ENCODE data around the gene MEA1.
"Not testable (repeated sequence)": the region's sequence is repeated elsewhere in the genome, so short reads cannot be mapped to it uniquely, and the experiment has no call there.

MEA1 gene

GRCh38 chr6:43054206-43054943 is 40.6 kb upstream of the MEA1 start:
- DNase-seq (ENCODE audit: insufficient read length, low spot score) = no peak
- no peak for TF ChIP-seq PAX5 (IDR thresholded peaks at IDR 0.05; ENCODE audit: insufficient read depth, low read length, severe bottlenecking)
- TF ChIP-seq POU2F2 (IDR thresholded peaks at IDR 0.05; ENCODE audit: low read depth, low read length) = no peak
- TF ChIP-seq POLR2A (IDR thresholded peaks at IDR 0.05; ENCODE audit: low read depth, low read length) = no peak
- no peak for TF ChIP-seq SPI1 (IDR thresholded peaks at IDR 0.05; ENCODE audit: low read depth, low read length)
- FAIRE-seq = no peak

- FAIRE-seq = peak; percentile 90
- peak; percentile 69; the same call in 1 of the 2 replicates for TF ChIP-seq TAF1 (IDR thresholded peaks at IDR 0.05; ENCODE audit: low read depth, low read length)
- TF ChIP-seq POLR2AphosphoS5 (IDR thresholded peaks at IDR 0.05; ENCODE audit: low read depth, low read length) = peak; percentile 91
- peak; percentile 63 for TF ChIP-seq PAX5 (IDR thresholded peaks at IDR 0.05; ENCODE audit: insufficient read depth, low read length, severe bottlenecking)
- peak; percentile 85 for TF ChIP-seq POU2F2 (IDR thresholded peaks at IDR 0.05; ENCODE audit: low read depth, low read length)
- TF ChIP-seq POLR2A (IDR thresholded peaks at IDR 0.05; ENCODE audit: low read depth, low read length) = peak; percentile 90
- peak; percentile 69 for TF ChIP-seq SPI1 (IDR thresholded peaks at IDR 0.05; ENCODE audit: low read depth, low read length)
- DNase-seq (ENCODE audit: insufficient read length, low spot score) = peak; percentile 99
Observed at GRCh38 chr6:43053545-43054205, 39.9 kb upstream of the MEA1 start, which contains the start of gene CUL7. CUL7 (minus strand) TSS chr6:43053851; CDS start chr6:43052788, 1,063 bp downstream.

- TF ChIP-seq TAF1 (IDR thresholded peaks at IDR 0.05; ENCODE audit: low read depth, low read length) = no peak
- TF ChIP-seq PAX5 (IDR thresholded peaks at IDR 0.05; ENCODE audit: insufficient read depth, low read length, severe bottlenecking) = no peak
- TF ChIP-seq POLR2AphosphoS5 (IDR thresholded peaks at IDR 0.05; ENCODE audit: low read depth, low read length) = no peak
- TF ChIP-seq POU2F2 (IDR thresholded peaks at IDR 0.05; ENCODE audit: low read depth, low read length) = no peak
- no peak for TF ChIP-seq POLR2A (IDR thresholded peaks at IDR 0.05; ENCODE audit: low read depth, low read length)
- TF ChIP-seq SPI1 (IDR thresholded peaks at IDR 0.05; ENCODE audit: low read depth, low read length) = no peak
- no peak for FAIRE-seq
- peak; percentile 51 for DNase-seq (ENCODE audit: insufficient read length, low spot score)
Observed at GRCh38 chr6:43052842-43053544, 39.2 kb upstream of the MEA1 start.

- no peak for FAIRE-seq
- TF ChIP-seq TAF1 (IDR thresholded peaks at IDR 0.05; ENCODE audit: low read depth, low read length) = no peak
- no peak for TF ChIP-seq POLR2AphosphoS5 (IDR thresholded peaks at IDR 0.05; ENCODE audit: low read depth, low read length)
- TF ChIP-seq SPI1 (IDR thresholded peaks at IDR 0.05; ENCODE audit: low read depth, low read length) = no peak
- no peak for TF ChIP-seq POU2F2 (IDR thresholded peaks at IDR 0.05; ENCODE audit: low read depth, low read length)
- no peak for TF ChIP-seq PAX5 (IDR thresholded peaks at IDR 0.05; ENCODE audit: insufficient read depth, low read length, severe bottlenecking)
- no peak for TF ChIP-seq POLR2A (IDR thresholded peaks at IDR 0.05; ENCODE audit: low read depth, low read length)
- DNase-seq (ENCODE audit: insufficient read length, low spot score) = no peak
Observed at GRCh38 chr6:43052225-43052841, 38.6 kb upstream of the MEA1 start.

- no peak for DNase-seq (ENCODE audit: insufficient read length, low spot score)
- no peak for FAIRE-seq
- TF ChIP-seq POLR2A (IDR thresholded peaks at IDR 0.05; ENCODE audit: low read depth, low read length) = no peak
- no peak for TF ChIP-seq PAX5 (IDR thresholded peaks at IDR 0.05; ENCODE audit: insufficient read depth, low read length, severe bottlenecking)
- no peak for TF ChIP-seq TAF1 (IDR thresholded peaks at IDR 0.05; ENCODE audit: low read depth, low read length)
- TF ChIP-seq POU2F2 (IDR thresholded peaks at IDR 0.05; ENCODE audit: low read depth, low read length) = no peak
- TF ChIP-seq POLR2AphosphoS5 (IDR thresholded peaks at IDR 0.05; ENCODE audit: low read depth, low read length) = no peak
- no peak for TF ChIP-seq SPI1 (IDR thresholded peaks at IDR 0.05; ENCODE audit: low read depth, low read length)
Observed at GRCh38 chr6:43050981-43051380, 37.2 kb upstream of the MEA1 start.

- FAIRE-seq = no peak
- TF ChIP-seq TAF1 (IDR thresholded peaks at IDR 0.05; ENCODE audit: low read depth, low read length) (no peak), POLR2AphosphoS5 (IDR thresholded peaks at IDR 0.05; ENCODE audit: low read depth, low read length) (no peak), POU2F2 (IDR thresholded peaks at IDR 0.05; ENCODE audit: low read depth, low read length) (no peak), POLR2A (IDR thresholded peaks at IDR 0.05; ENCODE audit: low read depth, low read length) (no peak), SPI1 (IDR thresholded peaks at IDR 0.05; ENCODE audit: low read depth, low read length) (no peak), PAX5 (IDR thresholded peaks at IDR 0.05; ENCODE audit: insufficient read depth, low read length, severe bottlenecking) (no peak)
Observed at GRCh38 chr6:43047998-43048397, 34.3 kb upstream of the MEA1 start.

GRCh38 chr6:43045371-43045930 is 31.7 kb upstream of the MEA1 start:
- no peak for FAIRE-seq
- TF ChIP-seq POU2F2 (IDR thresholded peaks at IDR 0.05; ENCODE audit: low read depth, low read length) = no peak
- no peak for DNase-seq (ENCODE audit: insufficient read length, low spot score)

More at GRCh38 chr6:43047998-43048397, 34.3 kb upstream of the MEA1 start:
- no peak for DNase-seq (ENCODE audit: insufficient read length, low spot score)

- no peak for TF ChIP-seq POLR2A (IDR thresholded peaks at IDR 0.05; ENCODE audit: low read depth, low read length)
- TF ChIP-seq TAF1 (IDR thresholded peaks at IDR 0.05; ENCODE audit: low read depth, low read length) = no peak
- no peak for TF ChIP-seq SPI1 (IDR thresholded peaks at IDR 0.05; ENCODE audit: low read depth, low read length)
- TF ChIP-seq PAX5 (IDR thresholded peaks at IDR 0.05; ENCODE audit: insufficient read depth, low read length, severe bottlenecking) = no peak
- no peak for TF ChIP-seq POU2F2 (IDR thresholded peaks at IDR 0.05; ENCODE audit: low read depth, low read length)
- DNase-seq (ENCODE audit: insufficient read length, low spot score) (no peak), FAIRE-seq (no peak)
Observed at GRCh38 chr6:43043310-43043709, 29.6 kb upstream of the MEA1 start.

- not testable (repeated sequence) for FAIRE-seq; DNase-seq (ENCODE audit: insufficient read length, low spot score)
Observed at GRCh38 chr6:43041475-43041874, 27.7 kb upstream of the MEA1 start.
